Measurements from ENCODE around the gene TRAF2.

Gene TRAF2

GRCh38 chr9:136934277-136934676 is 48.0 kb downstream of the TRAF2 start:
- no peak for ATAC-seq
- TF ChIP-seq ZC3H10 (CRISPR knock-in tag; IDR thresholded peaks at IDR 0.05) (no peak), OSR1 (CRISPR knock-in tag; IDR thresholded peaks at IDR 0.05) (no peak), ZNF565 (CRISPR knock-in tag; conservative IDR thresholded peaks at IDR 0.05; ENCODE audit: low read depth) (no peak), CREB5 (CRISPR knock-in tag; IDR thresholded peaks at IDR 0.05; ENCODE audit: low read depth) (no peak), ZFP3 (CRISPR knock-in tag; IDR thresholded peaks at IDR 0.05) (no peak), ISL1 (CRISPR knock-in tag; IDR thresholded peaks at IDR 0.05) (no peak), BACH2 (CRISPR knock-in tag; IDR thresholded peaks at IDR 0.05; ENCODE audit: borderline replicate concordance) (no peak), GLIS3 (CRISPR knock-in tag; IDR thresholded peaks at IDR 0.05) (no peak), TOX (CRISPR knock-in tag; IDR thresholded peaks at IDR 0.05; ENCODE audit: borderline replicate concordance) (no peak), TSHZ2 (CRISPR knock-in tag; IDR thresholded peaks at IDR 0.05) (no peak), ZNF8 (CRISPR knock-in tag; IDR thresholded peaks at IDR 0.05) (no peak), ARNTL (CRISPR knock-in tag; IDR thresholded peaks at IDR 0.05; ENCODE audit: borderline replicate concordance, low read depth) (no peak), RARB (CRISPR knock-in tag; IDR thresholded peaks at IDR 0.05) (no peak), PPARA (CRISPR knock-in tag; IDR thresholded peaks at IDR 0.05; ENCODE audit: borderline replicate concordance) (no peak)

GRCh38 chr9:136935651-136936050 is 49.3 kb downstream of the TRAF2 start:
- no peak for TF ChIP-seq OSR1 (CRISPR knock-in tag; IDR thresholded peaks at IDR 0.05)
- no peak for TF ChIP-seq PATZ1 (CRISPR knock-in tag; IDR thresholded peaks at IDR 0.05; ENCODE audit: borderline replicate concordance)
- no peak for TF ChIP-seq ZC3H10 (CRISPR knock-in tag; IDR thresholded peaks at IDR 0.05)
- no peak for TF ChIP-seq TOX (CRISPR knock-in tag; IDR thresholded peaks at IDR 0.05; ENCODE audit: borderline replicate concordance)
- no peak for TF ChIP-seq ZFP30 (CRISPR knock-in tag; IDR thresholded peaks at IDR 0.05)
- no peak for TF ChIP-seq CSRNP3 (CRISPR knock-in tag; IDR thresholded peaks at IDR 0.05)
- TF ChIP-seq CREB5 (CRISPR knock-in tag; IDR thresholded peaks at IDR 0.05; ENCODE audit: low read depth) = no peak
- TF ChIP-seq RARB (CRISPR knock-in tag; IDR thresholded peaks at IDR 0.05) = no peak
- TF ChIP-seq ZNF8 (CRISPR knock-in tag; IDR thresholded peaks at IDR 0.05) = no peak
- no peak for TF ChIP-seq PPARA (CRISPR knock-in tag; IDR thresholded peaks at IDR 0.05; ENCODE audit: borderline replicate concordance)
- TF ChIP-seq BACH2 (CRISPR knock-in tag; IDR thresholded peaks at IDR 0.05; ENCODE audit: borderline replicate concordance) = no peak
- no peak for TF ChIP-seq TSHZ2 (CRISPR knock-in tag; IDR thresholded peaks at IDR 0.05)
- no peak for TF ChIP-seq TCF4 (CRISPR knock-in tag; IDR thresholded peaks at IDR 0.05; ENCODE audit: borderline replicate concordance)
- TF ChIP-seq ZFP3 (CRISPR knock-in tag; IDR thresholded peaks at IDR 0.05) = no peak
- no peak for TF ChIP-seq CSDC2 (CRISPR knock-in tag; IDR thresholded peaks at IDR 0.05)
- TF ChIP-seq ARNTL (CRISPR knock-in tag; IDR thresholded peaks at IDR 0.05; ENCODE audit: borderline replicate concordance, low read depth) = no peak
- no peak for TF ChIP-seq ZNF565 (CRISPR knock-in tag; conservative IDR thresholded peaks at IDR 0.05; ENCODE audit: low read depth)
- no peak for ATAC-seq
